ENCODE results near the gene SMC2.

The SMC2 gene

DNA sequence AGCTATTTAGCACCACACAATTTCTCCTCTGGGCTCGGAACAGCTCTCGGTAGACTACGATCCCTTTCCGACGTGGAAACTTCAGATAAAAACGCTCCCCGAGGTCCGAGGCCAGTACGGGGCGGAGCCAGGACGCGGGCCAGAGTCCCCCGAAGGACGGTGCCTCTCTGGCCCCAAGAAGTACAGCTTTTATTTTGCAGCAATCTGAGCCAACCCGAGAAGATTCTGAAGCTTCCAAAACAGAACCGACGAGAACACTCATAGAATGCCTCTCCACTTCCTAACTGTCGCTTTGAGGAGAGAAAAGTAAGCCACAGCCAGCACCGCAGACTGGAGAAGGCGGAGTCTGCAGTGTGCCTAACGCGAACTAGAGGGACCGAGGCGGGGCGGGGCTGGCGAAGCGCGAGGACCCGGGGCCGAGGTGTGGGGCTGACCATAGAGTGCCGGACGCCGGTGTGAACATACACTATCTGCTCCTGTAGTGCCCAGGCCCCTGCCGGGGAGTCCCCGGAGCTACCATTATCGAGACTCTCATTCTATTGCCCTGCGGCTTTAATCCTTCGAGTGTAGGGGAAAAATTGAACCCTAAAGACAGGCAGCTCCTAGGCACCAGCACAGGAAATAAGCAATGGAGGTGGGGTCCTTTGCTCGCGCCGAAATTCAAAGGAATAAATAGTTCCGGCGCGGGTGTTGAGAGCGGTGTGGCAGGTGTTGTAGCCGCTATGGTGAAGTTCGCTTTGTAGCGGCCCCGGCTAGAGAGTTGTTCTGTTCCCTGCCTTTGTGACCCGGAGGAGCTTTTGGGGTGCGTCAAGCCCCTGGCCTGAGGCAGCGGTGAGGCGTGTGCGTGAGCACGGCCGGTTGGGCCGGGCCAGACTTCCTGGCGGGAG is at the start of gene SMC2:
SMC2 (plus strand) TSS at position 663 of the 887 bp plus-strand sequence. CDS start 1,076 bp downstream, outside the sequence.
- no peak for TF ChIP-seq GATA1 (IDR thresholded peaks at IDR 0.05; ENCODE audit: low read depth, low read length)
- TF ChIP-seq POLR2A (IDR thresholded peaks at IDR 0.05; ENCODE audit: low read length), result peak; percentile 94
- peak; percentile 94 to 96 for DNase-seq

DNA sequence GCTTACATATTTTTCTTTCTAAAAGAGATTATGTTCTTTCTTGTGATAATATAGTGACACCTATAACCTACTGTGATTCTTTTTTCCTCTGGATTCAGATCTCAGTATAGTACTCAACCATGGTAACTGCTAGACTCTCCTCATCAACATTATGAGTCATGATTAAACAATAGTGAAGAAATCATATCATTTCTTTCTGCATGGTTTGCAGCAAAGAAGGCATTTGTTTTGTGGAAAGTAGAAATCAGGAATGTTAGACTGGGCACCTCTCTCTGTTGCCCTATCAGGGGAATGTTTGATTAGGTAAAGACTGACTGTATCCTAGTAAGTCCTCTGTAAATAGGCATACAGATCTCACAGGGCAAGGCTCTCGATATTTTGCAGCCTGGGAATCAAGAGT is 25.6 kb upstream of the SMC2 start:
- DNase-seq, result no peak
- no peak for TF ChIP-seq POLR2A (IDR thresholded peaks at IDR 0.05; ENCODE audit: low read length)
- no peak for TF ChIP-seq GATA1 (IDR thresholded peaks at IDR 0.05; ENCODE audit: low read depth, low read length)

DNA sequence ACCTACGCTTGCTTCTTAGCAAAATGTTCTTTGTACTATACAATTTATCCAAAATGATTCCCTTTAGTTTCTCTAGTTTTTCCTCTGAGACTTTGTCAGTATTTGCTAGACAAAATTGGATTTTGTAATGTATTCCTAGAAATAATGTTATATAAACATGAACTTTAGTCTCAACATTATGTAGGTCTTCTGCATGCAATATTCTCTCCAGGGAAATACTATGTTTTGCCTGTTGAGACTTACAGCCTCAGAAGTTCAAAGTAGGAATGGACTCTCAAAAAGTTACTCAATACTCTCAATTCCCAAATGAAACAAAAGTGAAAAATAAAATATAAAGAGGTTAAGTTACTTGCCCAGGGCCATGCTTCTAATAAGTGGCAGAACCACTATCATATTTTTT is 24.8 kb upstream of the SMC2 start:
- DNase-seq, result no peak
- no peak for TF ChIP-seq POLR2A (IDR thresholded peaks at IDR 0.05; ENCODE audit: low read length)
- TF ChIP-seq GATA1 (IDR thresholded peaks at IDR 0.05; ENCODE audit: low read depth, low read length), result no peak

DNA sequence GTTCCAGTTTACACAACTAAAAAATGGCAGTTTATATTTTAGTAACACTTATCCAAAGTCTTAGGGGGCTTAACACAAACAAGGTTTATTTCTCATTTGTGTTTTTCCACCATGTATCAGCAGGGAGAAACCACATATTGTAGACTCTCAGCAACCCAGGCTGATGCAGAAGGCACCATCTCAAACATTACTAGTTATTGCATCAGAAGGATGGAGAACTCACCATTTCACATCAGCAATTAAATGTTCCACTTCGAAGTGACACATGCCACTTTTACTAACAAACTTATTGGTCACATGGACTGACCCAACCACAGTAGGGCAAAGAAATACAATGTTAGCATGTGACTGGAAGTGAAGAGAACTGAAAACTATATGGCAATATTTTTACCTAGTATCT is 22.5 kb upstream of the SMC2 start:
- peak; percentile 7 to 49 for DNase-seq
- no peak for TF ChIP-seq POLR2A (IDR thresholded peaks at IDR 0.05; ENCODE audit: low read length)

DNA sequence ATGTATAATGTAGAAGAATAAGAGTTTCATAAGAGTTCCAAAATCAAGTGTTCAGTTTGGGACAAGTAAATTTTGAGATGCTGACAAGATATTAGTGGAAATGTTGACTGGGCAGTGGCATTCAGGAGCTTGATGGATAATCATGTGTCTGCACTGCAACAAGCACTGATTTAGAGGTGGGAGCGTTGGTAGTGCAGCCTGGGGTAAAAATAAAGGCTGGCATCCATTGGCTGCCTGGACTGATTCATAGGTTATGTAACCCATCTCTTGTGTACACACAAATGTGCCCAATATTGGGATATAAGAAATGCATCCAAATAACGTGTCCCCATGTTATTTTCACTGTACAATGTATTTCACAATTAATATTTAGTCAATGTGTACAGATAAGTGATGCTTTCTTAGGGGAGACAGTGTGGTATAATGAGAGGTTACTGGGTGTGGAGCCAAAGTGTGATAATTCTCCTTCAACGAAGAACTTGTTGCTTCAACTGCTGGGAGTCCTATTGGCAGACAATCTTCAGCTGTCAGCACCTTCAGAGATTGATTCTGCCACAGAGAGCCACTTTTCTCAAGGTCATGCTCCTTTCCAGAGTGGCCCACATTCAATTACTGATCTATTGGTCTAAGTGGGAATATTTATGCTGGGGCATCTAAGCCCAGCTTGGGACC is 20.9 kb upstream of the SMC2 start:
- DNase-seq, result no peak
- TF ChIP-seq GATA1 (IDR thresholded peaks at IDR 0.05; ENCODE audit: low read depth, low read length), result no peak
- no peak for TF ChIP-seq POLR2A (IDR thresholded peaks at IDR 0.05; ENCODE audit: low read length)

DNA sequence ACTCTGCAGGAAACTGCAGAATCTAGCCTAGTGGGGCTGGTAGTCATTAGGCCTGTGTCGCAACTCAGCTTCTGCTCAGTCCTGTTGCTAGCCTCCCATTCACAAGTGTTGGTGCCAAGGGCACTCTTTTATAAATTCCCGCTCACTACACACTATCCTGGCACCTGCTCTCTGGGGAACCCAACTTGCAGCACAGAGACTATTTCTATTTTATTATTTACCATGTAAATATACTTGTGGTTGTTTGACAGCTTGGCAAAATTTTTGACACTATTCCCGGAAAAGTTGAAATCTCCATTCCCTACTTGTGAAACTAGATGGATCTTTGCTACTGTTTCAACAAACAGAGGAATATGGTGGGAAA is 20.4 kb upstream of the SMC2 start:
- TF ChIP-seq POLR2A (IDR thresholded peaks at IDR 0.05; ENCODE audit: low read length) (no peak), GATA1 (IDR thresholded peaks at IDR 0.05; ENCODE audit: low read depth, low read length) (no peak)
- no peak for DNase-seq

DNA sequence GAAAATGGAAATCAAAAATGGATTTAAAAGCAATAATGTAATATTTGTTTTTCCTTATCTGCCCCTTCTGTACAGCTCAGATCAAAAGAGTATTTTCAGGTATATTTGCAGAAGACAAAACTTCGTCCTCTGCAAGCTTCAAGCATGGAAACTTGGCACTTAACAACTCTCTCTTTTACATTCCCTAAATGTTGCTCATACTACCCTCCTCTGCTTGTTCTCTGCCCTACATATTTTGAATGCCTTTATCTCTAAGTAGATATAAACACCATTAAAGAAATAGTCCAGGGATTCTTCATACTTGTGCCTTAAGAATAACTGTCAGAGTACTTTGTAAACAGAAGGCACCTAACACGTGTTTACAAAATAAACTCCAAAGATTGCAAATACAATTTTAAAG is 19.2 kb upstream of the SMC2 start:
- DNase-seq, result no peak
- TF ChIP-seq GATA1 (IDR thresholded peaks at IDR 0.05; ENCODE audit: low read depth, low read length) (no peak), POLR2A (IDR thresholded peaks at IDR 0.05; ENCODE audit: low read length) (no peak)

DNA sequence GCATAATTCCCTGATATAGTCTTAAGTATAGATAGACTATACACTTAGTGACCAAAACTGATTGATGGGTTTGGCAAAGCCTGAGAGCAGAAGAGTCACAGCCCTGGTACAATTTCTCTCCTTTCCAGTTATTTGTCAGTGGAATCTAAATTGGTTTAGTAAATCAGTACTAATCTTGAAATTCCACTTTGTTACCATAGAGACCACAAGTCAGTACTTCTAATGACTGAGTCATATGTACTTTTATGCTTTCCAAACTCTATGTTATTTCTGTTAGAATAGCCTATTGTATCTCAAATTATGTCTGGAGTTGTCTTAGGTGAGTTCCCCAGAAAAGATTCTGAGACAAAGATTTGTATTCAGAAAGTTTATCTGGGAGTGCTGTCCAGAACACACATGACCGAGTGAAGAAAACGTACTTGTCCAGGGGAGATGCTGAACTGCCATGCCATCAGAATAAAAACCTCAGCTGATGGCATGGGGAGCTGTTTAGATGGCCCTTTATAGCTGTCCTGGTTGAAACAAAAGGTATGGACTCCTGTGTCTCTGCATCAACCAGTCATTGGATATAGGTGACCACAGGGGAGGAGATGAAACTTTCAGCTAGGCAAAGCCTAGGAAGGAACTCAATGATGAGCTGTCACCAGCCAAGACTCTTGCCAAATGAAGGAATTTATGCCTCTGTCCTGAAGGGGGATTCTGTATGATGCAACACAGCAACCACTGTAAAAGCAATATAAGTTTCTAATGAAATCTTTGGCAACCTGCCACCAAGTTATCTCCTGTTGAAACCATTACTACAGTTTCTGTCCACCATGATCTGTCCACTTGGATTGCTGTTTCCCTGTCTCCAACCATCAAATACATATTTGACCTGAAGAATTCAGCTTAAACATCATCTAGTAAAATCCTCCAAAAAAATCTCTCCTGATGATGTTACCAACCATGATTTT is 18.0 kb upstream of the SMC2 start:
- peak; percentile 12 to 46 for DNase-seq
- TF ChIP-seq GATA1 (IDR thresholded peaks at IDR 0.05; ENCODE audit: low read depth, low read length) (no peak), POLR2A (IDR thresholded peaks at IDR 0.05; ENCODE audit: low read length) (no peak)

DNA sequence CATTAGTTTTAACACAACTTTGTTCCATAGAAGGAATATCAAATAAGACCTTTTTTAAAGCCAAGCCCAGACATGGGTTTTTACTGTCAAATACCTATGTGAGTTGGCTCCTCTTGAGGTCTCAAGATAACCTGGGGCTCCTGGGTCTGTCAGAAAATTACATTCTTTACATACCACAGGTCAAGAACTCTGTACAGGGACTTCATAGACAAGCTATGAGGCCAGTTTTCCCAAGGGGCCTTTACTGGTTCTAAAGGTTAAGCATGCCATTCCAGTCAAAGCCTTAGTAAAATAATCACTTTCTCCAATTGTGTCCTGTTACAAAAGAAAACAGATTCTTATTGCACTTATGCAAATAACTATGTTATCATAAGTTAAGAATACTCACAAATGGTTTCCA is 15.5 kb upstream of the SMC2 start:
- TF ChIP-seq POLR2A (IDR thresholded peaks at IDR 0.05; ENCODE audit: low read length), result no peak
- TF ChIP-seq GATA1 (IDR thresholded peaks at IDR 0.05; ENCODE audit: low read depth, low read length), result no peak
- DNase-seq, result no peak

DNA sequence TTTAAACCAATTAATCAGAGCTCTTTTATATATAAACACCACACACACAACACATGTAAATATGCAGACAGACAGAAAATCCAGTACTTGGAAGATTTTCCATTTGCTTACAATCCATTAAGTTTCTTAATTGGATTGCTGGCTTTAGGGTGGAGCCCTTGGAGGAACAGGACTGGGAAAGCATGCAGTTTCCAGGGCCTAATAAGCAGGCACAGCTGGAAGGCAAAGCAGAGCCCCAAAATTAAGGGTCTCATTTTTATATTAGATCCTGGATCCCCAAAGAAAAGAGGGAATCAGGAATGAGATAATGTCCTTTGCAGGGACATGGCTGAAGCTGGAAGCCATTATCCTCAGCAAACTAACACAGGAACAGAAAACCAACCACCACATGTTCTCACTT is 13.1 kb upstream of the SMC2 start:
- no peak for TF ChIP-seq GATA1 (IDR thresholded peaks at IDR 0.05; ENCODE audit: low read depth, low read length)

DNA sequence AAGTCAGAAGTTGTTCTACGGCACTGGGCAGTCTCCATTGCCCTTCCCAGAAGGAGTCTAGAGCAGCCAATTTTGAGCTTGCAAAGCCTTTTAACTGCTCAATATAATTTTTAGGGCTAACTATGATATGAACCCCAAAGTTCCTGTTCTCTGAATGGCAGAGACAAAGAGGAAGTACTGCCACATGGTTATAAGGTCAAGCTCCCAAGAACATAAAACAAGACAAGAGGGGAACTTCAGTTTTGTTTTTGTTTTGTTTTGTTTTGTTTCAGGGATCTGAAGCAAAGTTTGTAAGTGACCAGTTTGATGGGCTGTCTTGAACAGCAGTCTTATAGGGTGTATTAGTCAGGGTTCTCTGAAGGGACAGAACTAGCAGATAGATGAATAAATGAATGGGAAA is 11.9 kb upstream of the SMC2 start:
- no peak for DNase-seq
- TF ChIP-seq POLR2A (IDR thresholded peaks at IDR 0.05; ENCODE audit: low read length) (no peak), GATA1 (IDR thresholded peaks at IDR 0.05; ENCODE audit: low read depth, low read length) (no peak)

More for the DNA sequence above, 13.1 kb upstream of the SMC2 start:
- DNase-seq, result no peak

DNA sequence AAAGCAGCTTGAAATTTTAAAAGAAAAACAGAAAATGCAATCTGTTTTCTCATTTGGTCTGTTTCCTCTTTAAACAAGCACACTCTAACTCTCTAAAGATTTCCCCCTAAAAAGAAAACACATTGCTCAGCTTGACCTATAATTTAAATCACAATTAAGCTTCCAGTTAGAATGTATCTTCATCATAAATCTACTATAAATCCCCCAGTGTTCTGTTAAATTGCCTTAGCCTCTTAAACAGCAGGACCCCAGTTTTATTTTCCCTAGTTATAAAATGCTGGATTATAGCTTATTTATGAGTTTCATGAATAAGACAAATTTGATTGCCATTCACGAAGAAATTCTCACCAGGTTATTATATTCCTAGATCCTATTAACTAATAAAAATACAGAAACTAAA is 8.6 kb upstream of the SMC2 start:
- no peak for DNase-seq

DNA sequence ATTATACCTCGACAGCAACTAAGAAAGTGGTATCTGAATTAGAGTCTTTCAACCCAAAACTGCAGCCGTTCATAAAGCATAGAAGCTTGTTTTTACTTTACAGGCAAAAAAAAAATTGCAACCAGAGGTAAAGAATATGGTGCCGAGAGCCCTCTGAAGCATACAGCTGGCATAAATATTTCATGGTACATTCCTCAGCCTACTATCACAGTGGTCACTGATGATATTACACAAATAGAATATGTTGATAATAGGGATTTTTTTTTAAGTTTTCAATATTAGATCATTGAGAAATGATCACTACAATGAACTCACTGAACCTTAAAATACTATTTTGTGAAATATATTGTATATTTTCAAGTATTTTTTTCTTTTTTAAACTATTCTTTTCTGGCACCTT is 6.2 kb upstream of the SMC2 start:
- TF ChIP-seq POLR2A (IDR thresholded peaks at IDR 0.05; ENCODE audit: low read length) (no peak), GATA1 (IDR thresholded peaks at IDR 0.05; ENCODE audit: low read depth, low read length) (no peak)
- peak in 1 of 2 experiments; percentile 18 for DNase-seq

More for the DNA sequence above, 8.6 kb upstream of the SMC2 start:
- TF ChIP-seq GATA1 (IDR thresholded peaks at IDR 0.05; ENCODE audit: low read depth, low read length) (no peak), POLR2A (IDR thresholded peaks at IDR 0.05; ENCODE audit: low read length) (no peak)

DNA sequence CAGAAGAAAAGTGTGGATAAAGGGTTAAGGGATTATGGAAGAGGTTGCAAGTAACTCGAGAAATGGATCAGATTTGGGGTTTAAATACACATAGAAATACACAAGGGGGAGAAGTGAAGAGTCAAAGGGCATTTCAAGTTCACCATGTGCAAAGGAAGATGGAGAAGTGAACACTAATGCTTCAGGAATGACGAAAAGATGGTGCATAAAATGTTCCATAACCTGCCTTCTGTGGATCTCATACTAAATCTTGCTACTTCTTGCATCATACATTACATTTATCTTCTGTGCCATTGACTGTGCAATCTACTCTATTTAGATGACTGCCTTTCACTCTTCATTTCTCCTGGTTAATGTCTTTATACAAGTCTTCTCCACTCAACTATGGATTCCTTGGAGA is 5.7 kb upstream of the SMC2 start:
- no peak for TF ChIP-seq POLR2A (IDR thresholded peaks at IDR 0.05; ENCODE audit: low read length)
- TF ChIP-seq GATA1 (IDR thresholded peaks at IDR 0.05; ENCODE audit: low read depth, low read length), result no peak
- peak; percentile 8 to 58 for DNase-seq

Data from erythroblast (primary cell).